ENCODE measurements around the gene PPP5C.

DNA sequence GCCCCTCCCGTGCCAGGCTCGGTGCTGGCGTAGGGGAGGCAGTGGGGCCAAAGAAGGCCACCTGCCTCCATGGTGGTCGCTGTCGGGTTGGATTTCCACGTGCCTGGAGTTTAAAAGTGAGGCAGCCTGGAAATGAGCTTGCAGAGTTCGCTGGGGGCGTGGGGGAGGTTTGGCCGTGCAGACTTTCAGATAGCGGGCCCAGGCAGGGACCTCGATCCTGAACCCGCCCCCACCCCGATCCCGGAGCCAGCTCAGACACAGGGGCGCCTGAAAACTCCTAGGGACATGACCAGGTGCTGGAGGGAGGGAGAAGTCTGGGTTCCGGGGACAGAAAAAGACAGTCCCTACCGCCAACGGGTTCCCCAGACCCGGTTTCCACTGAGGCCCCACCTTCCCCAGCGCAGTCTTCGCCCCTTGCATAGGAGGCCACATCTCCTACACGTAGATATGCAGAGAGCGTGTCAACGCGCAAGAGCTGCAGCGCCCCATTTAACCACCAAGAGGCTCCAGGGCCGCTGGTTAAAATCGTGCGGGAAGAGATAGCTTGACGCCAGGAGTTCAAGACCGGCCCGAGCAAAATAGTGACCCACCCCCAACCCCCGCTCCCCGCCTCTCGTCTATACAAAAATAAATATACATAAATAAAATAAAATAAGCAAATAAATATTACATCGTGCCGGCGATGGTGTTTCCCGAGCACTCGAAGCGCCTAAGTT, 58.0 kb downstream of the PPP5C start:
- TF ChIP-seq POLR2A (conservative IDR thresholded peaks at IDR 0.05) (no peak), WHSC1 (IDR thresholded peaks at IDR 0.05; ENCODE audit: low read length) (no peak), RFX1 (IDR thresholded peaks at IDR 0.05) (no peak)
